Measurements from ENCODE around the gene DIP2C.

GRCh38 chr10:604716-605631, 84.5 kb downstream of the DIP2C start:
- TF ChIP-seq SUZ12 (IDR thresholded peaks at IDR 0.05) (no peak), CTBP1 (IDR thresholded peaks at IDR 0.05; ENCODE audit: borderline replicate concordance) (no peak), ZNF384 (IDR thresholded peaks at IDR 0.05) (no peak), L3MBTL2 (conservative IDR thresholded peaks at IDR 0.05) (no peak)

Measured in HEK293T (cell line).